ENCODE data around the gene MAPK1.
"Not testable (repeated sequence)": the region's sequence is repeated elsewhere in the genome, so short reads cannot be mapped to it uniquely, and the experiment has no call there.

Gene MAPK1

GRCh38 chr22:21735200-21736083 is 132.0 kb downstream of the MAPK1 start, which contains the start of gene YPEL1:
TSS of gene YPEL1 (minus strand) at chr22:21735794. CDS start at chr22:21710744, 25,050 bp downstream.
- DNase-seq (ENCODE audit: low read depth): peak; percentile 60
- TF ChIP-seq, protein P1, sequence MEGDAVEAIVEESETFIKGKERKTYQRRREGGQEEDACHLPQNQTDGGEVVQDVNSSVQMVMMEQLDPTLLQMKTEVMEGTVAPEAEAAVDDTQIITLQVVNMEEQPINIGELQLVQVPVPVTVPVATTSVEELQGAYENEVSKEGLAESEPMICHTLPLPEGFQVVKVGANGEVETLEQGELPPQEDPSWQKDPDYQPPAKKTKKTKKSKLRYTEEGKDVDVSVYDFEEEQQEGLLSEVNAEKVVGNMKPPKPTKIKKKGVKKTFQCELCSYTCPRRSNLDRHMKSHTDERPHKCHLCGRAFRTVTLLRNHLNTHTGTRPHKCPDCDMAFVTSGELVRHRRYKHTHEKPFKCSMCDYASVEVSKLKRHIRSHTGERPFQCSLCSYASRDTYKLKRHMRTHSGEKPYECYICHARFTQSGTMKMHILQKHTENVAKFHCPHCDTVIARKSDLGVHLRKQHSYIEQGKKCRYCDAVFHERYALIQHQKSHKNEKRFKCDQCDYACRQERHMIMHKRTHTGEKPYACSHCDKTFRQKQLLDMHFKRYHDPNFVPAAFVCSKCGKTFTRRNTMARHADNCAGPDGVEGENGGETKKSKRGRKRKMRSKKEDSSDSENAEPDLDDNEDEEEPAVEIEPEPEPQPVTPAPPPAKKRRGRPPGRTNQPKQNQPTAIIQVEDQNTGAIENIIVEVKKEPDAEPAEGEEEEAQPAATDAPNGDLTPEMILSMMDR (IDR thresholded peaks at IDR 0.05; ENCODE audit: low read depth, low read length, missing control alignments): no peak
- peak within 1 kb of the TSS; percentile 49 for H3K4me3 ChIP-seq (ENCODE audit: low read depth, low read length)

DNA sequence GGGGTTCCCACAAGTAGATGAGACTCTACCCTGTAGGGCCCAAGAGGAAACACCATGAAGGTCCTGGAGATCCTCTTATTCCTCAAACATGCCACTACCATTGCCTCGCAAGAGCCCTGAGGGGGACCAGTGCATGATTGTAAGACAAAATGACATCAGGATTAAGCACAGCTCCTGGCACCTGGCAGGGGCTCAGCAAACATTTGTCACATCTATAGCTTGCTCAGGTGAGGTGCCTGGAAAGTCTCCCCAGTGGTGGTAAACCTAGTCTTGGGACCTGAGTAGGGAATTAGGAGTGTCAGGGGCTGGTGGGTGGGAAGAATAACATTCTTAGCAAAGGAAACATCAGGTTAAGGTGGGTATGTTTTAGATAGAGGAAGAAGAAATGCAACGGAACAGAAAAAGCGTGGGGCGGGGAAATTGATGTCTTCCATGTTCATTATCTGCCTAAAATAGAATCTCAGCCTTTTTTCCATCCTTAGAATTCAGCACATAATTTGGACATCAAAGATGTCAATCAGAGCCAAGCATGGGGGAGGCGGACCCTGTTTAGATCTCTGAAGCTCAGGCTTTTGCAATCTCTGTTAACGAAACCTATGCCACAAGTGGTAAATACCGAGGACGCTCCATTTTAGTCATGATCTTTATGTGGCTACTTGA is 132.8 kb downstream of the MAPK1 start:
- peak overlapping the region; percentile 49 for H3K4me3 ChIP-seq (ENCODE audit: low read depth, low read length)
- TF ChIP-seq, protein P1 (IDR thresholded peaks at IDR 0.05; ENCODE audit: low read depth, low read length, missing control alignments): no peak
- no peak for DNase-seq (ENCODE audit: low read depth)

DNA sequence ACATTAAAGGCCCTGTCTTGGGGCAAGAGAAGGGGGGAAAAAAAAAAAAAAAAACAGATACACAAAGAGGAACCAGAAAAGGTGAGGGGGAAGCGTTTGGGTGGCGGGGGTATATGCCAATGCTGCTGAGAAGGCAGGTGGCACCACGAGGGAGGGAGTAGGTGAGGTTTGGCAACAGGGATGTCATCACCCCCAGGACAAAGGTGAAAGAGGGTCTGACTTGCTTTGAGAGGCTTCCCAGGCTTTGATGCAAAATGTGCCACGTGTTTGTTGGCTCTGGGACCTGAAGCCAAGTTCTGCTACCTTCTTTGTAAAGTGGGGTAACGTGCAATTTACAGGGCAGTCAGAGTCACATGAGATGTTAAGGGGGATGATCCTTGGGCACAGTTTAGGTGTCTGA is 135.9 kb downstream of the MAPK1 start:
- no peak overlapping the region for H3K4me3 ChIP-seq (ENCODE audit: low read depth, low read length)
- DNase-seq (ENCODE audit: low read depth): no peak
- TF ChIP-seq, protein P1 (IDR thresholded peaks at IDR 0.05; ENCODE audit: low read depth, low read length, missing control alignments): no peak

DNA sequence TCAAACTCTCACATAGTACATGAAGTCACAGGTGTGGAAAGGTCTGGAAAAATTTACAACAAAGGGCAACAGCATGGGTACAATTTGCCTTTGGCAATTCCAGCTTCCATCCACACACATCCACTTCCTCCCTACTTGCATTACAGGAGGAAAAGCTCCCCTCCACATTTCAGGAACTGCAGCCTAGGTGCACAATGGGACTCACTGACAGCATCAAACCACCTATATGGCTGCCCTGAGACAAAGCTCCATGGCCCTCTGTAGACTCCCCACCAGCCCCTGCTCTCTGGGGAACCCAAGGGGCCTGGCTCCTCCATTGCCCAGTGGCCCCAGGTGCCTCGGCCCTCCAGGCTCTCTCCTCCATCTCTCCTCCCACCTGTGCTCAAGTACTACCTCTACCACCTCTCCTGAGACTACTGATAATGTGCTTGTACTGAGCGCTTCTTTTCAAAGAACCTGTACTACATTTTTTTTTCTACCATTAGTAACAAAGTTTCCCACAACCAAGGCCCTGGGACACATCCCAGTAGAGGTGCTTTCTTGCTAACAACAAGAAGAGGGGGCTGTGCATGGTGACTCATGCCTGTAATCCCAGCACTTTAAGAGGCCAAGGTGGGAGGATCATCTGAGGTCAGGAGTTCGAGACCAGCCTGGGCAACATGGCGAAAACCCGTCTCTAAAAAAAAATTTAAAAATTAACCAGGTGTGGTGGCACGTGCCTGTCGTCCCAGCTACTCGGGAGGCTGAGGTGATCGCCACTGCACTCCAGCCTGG is 136.7 kb downstream of the MAPK1 start:
- TF ChIP-seq, protein P1 (IDR thresholded peaks at IDR 0.05; ENCODE audit: low read depth, low read length, missing control alignments): no peak
- H3K4me3 ChIP-seq (ENCODE audit: low read depth, low read length): no peak overlapping the region
- DNase-seq (ENCODE audit: low read depth): no peak

DNA sequence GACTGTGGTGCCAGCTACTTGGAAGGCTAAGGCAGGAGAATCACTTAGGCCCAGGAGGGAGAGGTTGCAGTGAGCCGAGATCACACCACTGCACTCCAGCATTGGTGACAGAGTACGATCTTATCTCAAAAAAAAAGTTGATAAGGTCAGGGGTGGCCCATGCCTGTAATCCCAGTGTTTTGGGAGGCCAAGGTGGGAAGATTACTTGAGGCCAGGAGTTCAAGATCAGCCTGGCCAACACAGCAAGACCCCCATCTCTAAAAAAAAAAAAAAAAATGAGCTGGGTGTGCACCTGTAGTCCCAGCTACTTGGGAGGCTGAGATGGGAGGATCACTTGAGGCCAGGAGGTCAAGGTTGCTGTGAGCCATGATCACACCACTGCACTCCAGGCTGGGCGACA is 138.3 kb downstream of the MAPK1 start:
- not testable (repeated sequence) for DNase-seq (ENCODE audit: low read depth); H3K4me3 ChIP-seq (ENCODE audit: low read depth, low read length)

- H3K4me3 ChIP-seq (ENCODE audit: low read depth, low read length): no peak overlapping the region
- no peak for DNase-seq (ENCODE audit: low read depth)
- TF ChIP-seq, protein P1 (IDR thresholded peaks at IDR 0.05; ENCODE audit: low read depth, low read length, missing control alignments): no peak
Measured at GRCh38 chr22:21728270-21728669, 139.2 kb downstream of the MAPK1 start.

DNA sequence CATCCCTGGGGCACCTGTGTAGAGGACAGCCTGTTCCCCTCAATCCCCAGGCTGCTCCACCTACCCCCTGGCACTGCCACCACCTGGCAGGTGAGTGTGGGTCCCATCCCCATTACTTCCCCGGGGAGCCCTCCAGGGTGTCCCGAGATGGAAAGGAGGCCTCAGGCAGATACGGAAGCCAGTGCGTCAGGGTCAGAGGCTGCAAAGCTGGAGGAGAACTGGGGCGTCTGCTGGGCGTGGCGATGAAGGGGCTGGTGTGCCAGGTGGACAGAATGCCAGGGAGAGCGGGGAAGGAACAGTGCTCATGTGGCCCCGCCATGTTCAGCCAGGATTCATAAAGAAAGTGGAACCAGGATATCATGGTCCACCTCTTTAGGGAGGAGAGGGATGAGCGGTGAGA is 139.7 kb downstream of the MAPK1 start:
- no peak for DNase-seq (ENCODE audit: low read depth)
- TF ChIP-seq, protein P1 (IDR thresholded peaks at IDR 0.05; ENCODE audit: low read depth, low read length, missing control alignments): no peak
- no peak overlapping the region for H3K4me3 ChIP-seq (ENCODE audit: low read depth, low read length)
